HEK293T (cell line): ENCODE results near the gene IRX2.

Experiments
- BHLHE40 ChIP-seq: fragments of 450-650 bp; IDR thresholded peaks from 2 replicates; pipeline ENCODE4 v1.6.1; 2016; ENCODE audit warnings: mild to moderate bottlenecking, moderate library complexity, borderline replicate concordance
- ELF4 ChIP-seq: fragments of 450-650 bp; IDR thresholded peaks from 2 replicates; pipeline ENCODE4 v1.6.1; 2017; ENCODE audit warnings: antibody characterized with exemption
- FOXA1 ChIP-seq: fragments of 450-650 bp; IDR thresholded peaks from 2 replicates; pipeline ENCODE4 v1.6.1; 2016; ENCODE audit warnings: mild to moderate bottlenecking
- FOXK2 ChIP-seq: fragments of 450-650 bp; IDR thresholded peaks from 2 replicates; pipeline ENCODE4 v1.6.1; 2016; ENCODE audit warnings: mild to moderate bottlenecking
- FOXM1 ChIP-seq: fragments of 450-650 bp; IDR thresholded peaks from 2 replicates; pipeline ENCODE4 v1.6.1; 2017; ENCODE audit warnings: mild to moderate bottlenecking, borderline replicate concordance
- L3MBTL2 ChIP-seq: fragments of 450-650 bp; conservative IDR thresholded peaks from 2 replicates; pipeline ENCODE4 v1.6.1; 2016; ENCODE audit warnings: mild to moderate bottlenecking
- LEF1 ChIP-seq: fragments of 450-650 bp; IDR thresholded peaks from 2 replicates; pipeline ENCODE4 v1.6.1; 2017; ENCODE audit warnings: mild to moderate bottlenecking, borderline replicate concordance
- NFRKB ChIP-seq: fragments of 450-650 bp; IDR thresholded peaks from 2 replicates; pipeline ENCODE4 v1.6.1; 2016; ENCODE audit warnings: mild to moderate bottlenecking, moderate library complexity
- PKNOX1 ChIP-seq: fragments of 450-650 bp; IDR thresholded peaks from 2 replicates; pipeline ENCODE4 v1.6.1; 2016
- SP1 ChIP-seq: fragments of 450-650 bp; IDR thresholded peaks from 2 replicates; pipeline ENCODE4 v1.6.1; 2017
- SUZ12 ChIP-seq: fragments of 450-650 bp; IDR thresholded peaks from 2 replicates; pipeline ENCODE4 v1.6.1; 2016; ENCODE audit warnings: mild to moderate bottlenecking
- TARDBP ChIP-seq: fragments of 450-650 bp; IDR thresholded peaks from 2 replicates; pipeline ENCODE4 v1.6.1; 2016
- ZNF384 ChIP-seq: fragments of 450-650 bp; IDR thresholded peaks from 2 replicates; pipeline ENCODE4 v1.6.1; 2016

- TF ChIP-seq TARDBP (no peak), BHLHE40 (no peak), LEF1 (no peak), SP1 (no peak), FOXA1 (no peak), FOXM1 (no peak), L3MBTL2 (no peak), ELF4 (no peak), SUZ12 (no peak), PKNOX1 (no peak), FOXK2 (no peak), NFRKB (no peak), ZNF384 (no peak)
Observed at GRCh38 chr5:2699231-2699630, 52.2 kb downstream of the IRX2 start.
